Stimulated activated CD4-positive, alpha-beta T cell treated with anti-CD3 and anti-CD28 coated beads, Interleukin-1b, Interleukin-23, amount 100 ng/mL, for 48 hours (primary cell): ENCODE results near the gene THOC3.
"Not testable (repeated sequence)": the region's sequence is repeated elsewhere in the genome, so short reads cannot be mapped to it uniquely, and the experiment has no call there.

Experiments
- DNase-seq: peaks from one replicate; pipeline ENCODE4 v3.0.0-alpha.2; 2020

THOC3 gene, protein sequence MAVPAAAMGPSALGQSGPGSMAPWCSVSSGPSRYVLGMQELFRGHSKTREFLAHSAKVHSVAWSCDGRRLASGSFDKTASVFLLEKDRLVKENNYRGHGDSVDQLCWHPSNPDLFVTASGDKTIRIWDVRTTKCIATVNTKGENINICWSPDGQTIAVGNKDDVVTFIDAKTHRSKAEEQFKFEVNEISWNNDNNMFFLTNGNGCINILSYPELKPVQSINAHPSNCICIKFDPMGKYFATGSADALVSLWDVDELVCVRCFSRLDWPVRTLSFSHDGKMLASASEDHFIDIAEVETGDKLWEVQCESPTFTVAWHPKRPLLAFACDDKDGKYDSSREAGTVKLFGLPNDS

DNA sequence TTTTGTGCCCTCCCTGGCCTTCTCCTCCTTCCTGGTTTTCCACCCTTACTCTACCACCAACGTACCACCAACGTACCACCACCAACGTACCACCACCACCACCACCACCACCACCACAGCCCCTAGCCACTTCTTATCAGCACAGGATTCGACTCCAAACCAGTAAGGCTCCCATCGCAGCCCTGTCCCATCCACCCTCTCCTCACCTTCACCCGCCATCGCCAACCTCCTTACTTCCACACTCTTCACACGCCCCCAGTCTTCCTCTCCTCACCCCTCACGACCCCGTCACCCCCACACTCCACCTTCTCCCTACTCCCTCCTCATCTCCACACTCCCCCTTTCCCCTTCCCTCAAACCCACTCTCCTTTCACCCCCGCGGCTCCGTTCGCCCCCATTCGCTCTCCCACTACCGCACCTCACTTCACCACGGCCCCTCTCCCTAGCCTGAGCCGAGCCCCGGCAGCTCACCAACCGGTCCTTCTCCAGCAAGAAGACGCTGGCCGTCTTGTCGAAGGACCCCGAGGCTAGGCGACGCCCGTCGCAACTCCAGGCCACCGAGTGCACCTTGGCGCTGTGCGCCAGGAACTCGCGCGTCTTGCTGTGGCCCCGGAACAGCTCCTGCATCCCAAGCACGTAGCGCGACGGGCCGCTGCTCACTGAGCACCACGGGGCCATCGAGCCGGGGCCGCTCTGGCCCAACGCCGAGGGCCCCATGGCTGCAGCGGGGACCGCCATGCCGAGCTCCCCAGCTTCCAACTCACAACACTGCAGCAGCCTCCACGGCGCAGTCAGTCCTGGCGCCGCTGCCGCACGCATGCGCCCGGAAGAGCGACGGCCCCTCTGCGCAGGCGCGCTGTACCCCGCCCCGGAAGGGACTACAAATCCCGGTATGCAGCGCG is at the start of gene THOC3:
Gene THOC3 (minus strand): TSS at position 845 of the 902 bp plus-strand sequence. CDS start 107 bp downstream, at position 738.
- DNase-seq, result peak; percentile 75

GRCh38 chr5:176017324-176017723 is 49.2 kb upstream of the THOC3 start:
- not testable (repeated sequence) for DNase-seq

- not testable (repeated sequence) for DNase-seq
Observed at GRCh38 chr5:176014360-176014759, 46.2 kb upstream of the THOC3 start.

DNA sequence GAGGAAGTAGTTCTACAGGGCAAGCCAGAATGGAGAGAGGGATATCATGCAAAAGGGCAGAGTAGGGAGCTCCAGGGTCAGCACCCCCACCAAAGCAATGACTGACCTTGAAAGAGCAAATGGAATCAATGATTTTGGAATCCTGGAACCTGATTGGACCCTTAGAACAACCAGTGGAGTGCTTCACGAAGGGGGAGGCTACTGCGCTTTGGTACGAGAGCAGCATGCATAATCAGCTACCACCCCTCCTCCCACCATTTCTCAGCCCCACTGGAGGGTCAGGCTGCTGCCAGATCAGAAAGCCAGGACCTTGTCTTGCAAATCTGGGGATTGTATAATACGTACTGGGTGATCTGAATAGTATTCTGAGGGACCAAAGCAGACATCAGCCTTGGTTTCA is 43.0 kb upstream of the THOC3 start:
- not testable (repeated sequence) for DNase-seq

DNA sequence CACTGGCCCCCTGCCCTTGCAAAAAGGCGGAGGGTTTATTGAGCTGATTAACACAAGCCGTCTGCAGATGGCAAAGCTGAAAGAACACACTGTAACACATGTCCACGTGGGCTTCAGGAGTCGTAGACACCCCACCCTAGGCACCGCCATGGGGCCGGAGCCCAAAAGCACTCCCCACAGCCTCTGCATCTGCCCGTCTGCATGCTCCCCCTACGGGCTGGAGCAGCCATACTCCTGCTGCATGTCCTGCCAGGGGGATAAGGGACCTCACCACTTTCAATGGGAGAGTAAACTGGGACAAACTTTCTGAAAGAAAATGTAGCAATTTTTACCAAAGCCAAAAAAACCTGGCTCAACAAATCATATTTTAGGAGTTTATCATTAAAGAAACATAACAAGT is 42.1 kb upstream of the THOC3 start:
- not testable (repeated sequence) for DNase-seq

- not testable (repeated sequence) for DNase-seq
Observed at GRCh38 chr5:176007220-176007619, 39.1 kb upstream of the THOC3 start.

- not testable (repeated sequence) for DNase-seq
Observed at GRCh38 chr5:176006819-176007218, 38.7 kb upstream of the THOC3 start.

- DNase-seq, result not testable (repeated sequence)
Observed at GRCh38 chr5:175997979-175998378, 29.9 kb upstream of the THOC3 start.

GRCh38 chr5:175997495-175997894 is 29.4 kb upstream of the THOC3 start:
- DNase-seq, result not testable (repeated sequence)

DNA sequence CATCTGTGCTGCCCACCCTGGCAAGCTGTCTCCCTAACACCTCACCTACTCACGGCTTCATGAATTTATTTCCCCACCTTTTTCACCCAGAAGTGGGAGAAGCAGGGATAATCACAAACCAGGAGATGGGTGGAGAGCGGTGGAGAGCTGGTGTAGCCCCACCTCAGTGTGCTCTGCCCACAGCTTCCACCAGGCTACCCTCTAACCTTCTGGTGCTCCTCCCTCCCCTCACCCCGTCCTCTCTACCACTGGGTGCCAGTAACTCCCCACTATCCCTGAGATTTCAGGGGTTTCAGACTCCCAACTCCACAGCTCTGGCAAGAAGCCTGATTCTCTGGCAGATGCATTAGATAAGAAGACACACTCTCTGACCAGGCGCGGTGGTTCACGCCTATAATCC is 28.7 kb upstream of the THOC3 start:
- DNase-seq, result not testable (repeated sequence)

DNA sequence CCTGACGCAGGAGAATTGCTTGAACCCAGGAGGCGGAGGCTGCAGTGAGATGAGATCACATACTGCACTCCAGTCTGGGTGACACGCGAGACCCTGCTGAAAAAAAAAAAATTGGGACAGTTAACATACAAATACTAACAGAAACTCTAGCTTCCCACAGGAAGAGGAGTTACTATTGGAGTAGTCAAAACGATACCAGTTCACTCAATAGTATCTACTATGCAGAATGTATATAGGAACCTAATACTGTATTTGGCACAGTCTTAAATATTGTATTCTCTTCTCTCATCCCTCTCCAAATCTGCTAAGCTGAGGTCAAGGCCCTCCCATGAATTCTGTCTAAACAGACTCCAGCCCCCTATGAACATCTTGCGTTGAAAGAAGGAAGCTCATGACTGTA is 27.4 kb upstream of the THOC3 start:
- DNase-seq, result not testable (repeated sequence)

DNA sequence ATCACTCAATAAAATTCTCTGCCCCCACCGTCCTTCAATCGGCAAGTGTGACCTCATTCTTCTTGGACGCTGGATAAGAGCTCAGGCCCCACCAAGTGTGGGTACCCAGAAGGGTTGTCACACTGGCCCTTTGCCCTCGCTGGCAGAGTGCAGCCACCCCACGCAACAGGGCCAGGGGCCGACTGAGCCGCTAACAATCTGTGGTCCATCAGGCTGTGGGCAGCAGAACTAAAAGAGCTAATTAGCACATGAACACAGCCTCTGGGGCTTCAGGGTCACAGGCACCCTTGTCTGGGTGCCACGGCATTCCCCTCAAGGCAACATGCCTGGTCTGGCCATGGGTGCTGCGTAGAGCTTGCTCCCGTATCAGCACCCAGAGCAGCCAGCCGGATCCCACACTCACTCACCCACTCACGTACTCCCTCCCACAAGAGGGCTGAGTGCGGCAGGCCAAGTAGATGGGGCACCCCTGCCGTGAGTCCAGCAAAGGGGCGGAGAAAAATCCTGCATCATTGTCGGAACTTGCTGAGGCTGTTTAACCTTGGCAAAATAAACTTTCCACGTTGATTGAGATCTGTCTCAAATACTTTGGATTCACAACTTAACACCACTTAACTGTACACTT is 11.4 kb upstream of the THOC3 start:
- not testable (repeated sequence) for DNase-seq

- DNase-seq, result not testable (repeated sequence)
Observed at GRCh38 chr5:175968381-175968780, 266 bp upstream of the THOC3 start.

DNA sequence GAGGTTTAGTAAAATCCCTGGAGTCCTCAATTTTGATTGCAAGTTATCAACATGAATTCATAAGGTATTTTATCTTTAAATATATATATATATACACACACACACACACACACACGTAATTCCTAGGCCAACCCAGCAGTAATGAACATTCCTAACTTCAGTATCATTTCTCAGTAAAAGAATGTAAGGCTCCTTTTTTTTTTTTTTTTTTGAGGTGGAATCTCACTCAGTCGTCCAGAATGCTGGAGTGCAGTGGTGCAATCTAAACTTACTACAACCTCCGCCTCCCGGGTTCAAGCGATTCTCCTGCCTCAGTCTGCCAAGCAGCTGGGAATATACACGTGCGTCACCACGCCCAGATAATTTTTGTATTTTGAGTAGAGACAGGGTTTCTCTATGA is 5.8 kb downstream of the THOC3 start:
- DNase-seq, result not testable (repeated sequence)

GRCh38 chr5:175960228-175960627 is 7.9 kb downstream of the THOC3 start:
- not testable (repeated sequence) for DNase-seq

GRCh38 chr5:175958515-175958914 is 9.6 kb downstream of the THOC3 start:
- not testable (repeated sequence) for DNase-seq

GRCh38 chr5:175954107-175954506 is 14.0 kb downstream of the THOC3 start:
- DNase-seq, result not testable (repeated sequence)

DNA sequence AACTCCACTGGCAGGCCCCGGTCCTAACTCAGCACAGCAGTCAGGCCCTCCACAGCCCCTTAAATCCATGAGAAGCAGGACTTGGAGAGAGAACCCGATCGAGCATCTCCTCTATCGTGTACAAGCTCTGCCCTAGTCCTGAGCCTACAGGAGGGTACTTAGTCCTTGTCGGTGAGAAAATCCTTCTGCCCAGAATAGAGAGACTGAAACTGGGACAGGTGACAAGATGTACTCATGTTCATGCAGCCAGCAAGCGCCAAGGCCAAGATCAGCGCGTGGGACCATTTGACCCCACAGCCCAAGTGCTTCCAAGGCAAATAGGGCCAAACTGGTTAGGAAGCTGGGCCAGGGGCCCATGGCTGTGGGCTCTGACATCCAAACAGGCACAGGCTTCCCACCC is 15.3 kb downstream of the THOC3 start:
- not testable (repeated sequence) for DNase-seq

DNA sequence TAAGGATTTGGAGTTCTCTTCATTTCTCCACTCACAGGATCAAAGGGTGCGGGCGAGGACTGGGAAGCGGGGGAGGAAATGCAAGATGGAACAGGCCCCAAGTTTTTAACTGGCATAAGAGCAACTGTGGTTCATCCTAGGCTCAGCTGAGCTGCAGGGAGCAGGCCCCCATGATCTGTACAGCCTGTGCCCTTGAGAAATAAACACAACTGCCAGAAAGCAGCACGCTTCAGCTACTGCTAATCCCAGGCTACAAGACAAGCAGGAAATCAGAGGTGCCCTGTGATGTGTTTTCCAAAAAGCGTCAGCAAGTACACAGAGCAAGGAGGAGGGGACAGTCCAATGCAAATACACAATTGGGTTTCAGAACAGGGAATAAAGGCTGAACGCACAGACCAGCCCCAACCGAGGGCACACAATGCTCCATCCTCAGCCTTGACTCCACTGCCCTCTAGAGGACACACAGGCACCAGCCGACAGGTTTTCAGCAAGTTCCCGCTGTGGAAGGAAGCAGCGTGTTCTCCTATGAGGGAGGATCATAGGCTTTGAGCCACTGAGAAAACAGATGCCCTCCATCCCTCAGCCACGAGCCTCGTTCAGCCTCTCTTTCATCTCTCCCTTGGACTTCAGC is 16.7 kb downstream of the THOC3 start:
- not testable (repeated sequence) for DNase-seq

DNA sequence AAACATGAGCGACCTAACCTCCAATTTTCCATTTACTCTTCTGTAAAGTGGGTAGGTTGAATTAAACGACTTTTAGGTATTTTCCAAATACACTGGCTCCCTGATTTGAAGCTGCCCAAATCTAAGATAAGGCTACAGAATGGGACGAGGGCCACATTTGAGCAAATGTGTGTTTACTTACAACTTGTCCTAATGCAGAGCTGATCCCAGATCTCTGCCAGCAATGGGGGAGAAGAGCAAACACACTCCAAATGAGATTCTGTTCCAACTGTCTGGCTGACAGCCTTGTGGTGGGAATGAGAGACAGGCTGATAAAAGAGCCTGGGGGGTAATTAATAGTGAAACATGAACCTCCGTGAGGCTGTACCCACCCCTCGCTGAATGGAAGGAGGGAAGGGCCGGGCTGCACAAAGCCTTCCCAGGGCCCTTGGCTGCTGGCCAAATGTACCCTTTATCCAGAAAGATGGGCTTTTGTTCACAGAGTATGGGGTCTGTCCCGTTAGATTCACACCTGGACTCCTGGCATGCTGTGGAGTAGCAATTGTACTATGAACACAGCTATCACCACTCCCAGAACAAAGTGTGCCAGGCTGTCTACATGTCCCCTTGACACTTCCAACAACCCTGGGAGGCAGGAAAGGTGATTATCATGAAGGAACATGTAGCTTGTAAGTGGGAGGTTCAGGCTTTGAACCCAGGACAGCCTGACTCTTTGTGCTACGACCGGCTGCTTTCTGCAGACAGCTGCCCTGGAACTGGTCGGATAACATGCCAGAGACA is 19.6 kb downstream of the THOC3 start:
- not testable (repeated sequence) for DNase-seq

- DNase-seq, result not testable (repeated sequence)
Observed at GRCh38 chr5:175943253-175943652, 24.9 kb downstream of the THOC3 start.

GRCh38 chr5:175940632-175941031 is 27.5 kb downstream of the THOC3 start:
- not testable (repeated sequence) for DNase-seq
